ENCODE measurements around the gene IL4R. TPM values are rescaled to one million over a fixed set of nuclear protein-coding genes. Genes with fewer than 3 reads are reported as not detected.
"Not testable (repeated sequence)": the region's sequence is repeated elsewhere in the genome, so short reads cannot be mapped to it uniquely, and the experiment has no call there.

The IL4R gene
- total RNA-seq, 4 donors from 2014 or later: 19.2 to 43.3 (median 39.3) TPM

DNA sequence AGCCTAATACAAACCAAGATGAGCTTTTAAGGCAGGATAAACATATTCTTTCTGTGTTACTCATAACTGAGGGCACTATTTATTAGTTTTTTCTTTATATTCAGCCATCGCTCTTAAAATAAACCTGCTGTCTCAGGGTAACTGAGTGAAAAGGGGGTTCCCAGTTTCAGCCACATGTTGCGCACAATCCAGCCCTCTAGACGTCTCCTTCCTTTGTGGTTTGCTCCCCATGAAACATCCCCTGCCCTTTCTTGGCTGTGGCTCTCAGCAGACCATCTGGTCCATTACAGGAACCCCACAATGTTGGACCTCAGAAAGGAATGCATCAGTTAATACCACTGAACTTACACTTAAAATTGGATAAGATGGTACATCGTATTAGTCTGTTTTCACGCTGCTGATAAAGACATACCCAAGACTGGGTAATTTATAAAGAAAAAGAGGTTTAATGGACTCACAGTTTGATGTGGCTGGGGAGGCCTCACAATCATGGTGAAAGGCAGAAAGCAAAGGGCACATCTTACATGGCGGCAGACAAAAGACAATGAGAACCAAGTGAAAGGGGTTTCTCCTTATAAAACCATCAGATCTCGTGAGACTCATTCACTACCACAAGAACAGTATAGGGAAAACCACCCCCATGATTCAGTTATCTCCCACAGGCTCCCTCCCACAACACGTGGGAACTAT is 75.6 kb downstream of the IL4R start:
- TF ChIP-seq POLR2A (IDR thresholded peaks at IDR 0.05) (no peak), EP300 (IDR thresholded peaks at IDR 0.05) (no peak)
- TF ChIP-seq, protein P1, sequence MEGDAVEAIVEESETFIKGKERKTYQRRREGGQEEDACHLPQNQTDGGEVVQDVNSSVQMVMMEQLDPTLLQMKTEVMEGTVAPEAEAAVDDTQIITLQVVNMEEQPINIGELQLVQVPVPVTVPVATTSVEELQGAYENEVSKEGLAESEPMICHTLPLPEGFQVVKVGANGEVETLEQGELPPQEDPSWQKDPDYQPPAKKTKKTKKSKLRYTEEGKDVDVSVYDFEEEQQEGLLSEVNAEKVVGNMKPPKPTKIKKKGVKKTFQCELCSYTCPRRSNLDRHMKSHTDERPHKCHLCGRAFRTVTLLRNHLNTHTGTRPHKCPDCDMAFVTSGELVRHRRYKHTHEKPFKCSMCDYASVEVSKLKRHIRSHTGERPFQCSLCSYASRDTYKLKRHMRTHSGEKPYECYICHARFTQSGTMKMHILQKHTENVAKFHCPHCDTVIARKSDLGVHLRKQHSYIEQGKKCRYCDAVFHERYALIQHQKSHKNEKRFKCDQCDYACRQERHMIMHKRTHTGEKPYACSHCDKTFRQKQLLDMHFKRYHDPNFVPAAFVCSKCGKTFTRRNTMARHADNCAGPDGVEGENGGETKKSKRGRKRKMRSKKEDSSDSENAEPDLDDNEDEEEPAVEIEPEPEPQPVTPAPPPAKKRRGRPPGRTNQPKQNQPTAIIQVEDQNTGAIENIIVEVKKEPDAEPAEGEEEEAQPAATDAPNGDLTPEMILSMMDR (IDR thresholded peaks at IDR 0.05): no peak
- Histone ChIP-seq H3K36me3 (no peaks in the 10 kb centered on the region), H3K4me3 (no peak overlapping the region), H3K27me3 (no peaks in the 10 kb centered on the region), H3K9me3 (peaks cover 0 to 52% (median 0%) of the 10 kb centered on the region in 4 donors), H3K27ac (no peak overlapping the region), H3K4me1 (no peaks in the 10 kb centered on the region)
- 84 to 86% methylated on average over 8 of the region's 8 CpGs for WGBS, 2 donors
- DNase-seq (ENCODE audit: low spot score in 2 of 2): no peak

- H3K4me1 ChIP-seq: no peaks in the 10 kb centered on the region
- peaks cover 0 to 51% (median 0%) of the 10 kb centered on the region in 4 donors for H3K9me3 ChIP-seq
- no peak for DNase-seq (ENCODE audit: low spot score in 2 of 2)
- H3K4me3 ChIP-seq: no peak overlapping the region
- H3K36me3 ChIP-seq: no peaks in the 10 kb centered on the region
- no peak for TF ChIP-seq EP300 (IDR thresholded peaks at IDR 0.05)
- no peaks in the 10 kb centered on the region for H3K27me3 ChIP-seq
- no peak overlapping the region for H3K27ac ChIP-seq
Measured at GRCh38 chr16:27390151-27390550, 76.4 kb downstream of the IL4R start.

GRCh38 chr16:27392671-27393070 is 78.9 kb downstream of the IL4R start:
- no peak for DNase-seq (ENCODE audit: low spot score in 2 of 2)
- H3K9me3 ChIP-seq: peaks cover 0 to 48% (median 0%) of the 10 kb centered on the region in 4 donors
- no peaks in the 10 kb centered on the region for H3K27me3 ChIP-seq
- H3K4me1 ChIP-seq: no peaks in the 10 kb centered on the region
- no peaks in the 10 kb centered on the region for H3K36me3 ChIP-seq
- H3K27ac ChIP-seq: no peak overlapping the region
- WGBS, 2 donors: 70 to 90% methylated on average over 1 of the region's 1 CpG
- no peak for TF ChIP-seq EP300 (IDR thresholded peaks at IDR 0.05)
- no peak for TF ChIP-seq POLR2A (IDR thresholded peaks at IDR 0.05)
- TF ChIP-seq, protein P1 (IDR thresholded peaks at IDR 0.05): no peak
- H3K4me3 ChIP-seq: no peak overlapping the region

DNA sequence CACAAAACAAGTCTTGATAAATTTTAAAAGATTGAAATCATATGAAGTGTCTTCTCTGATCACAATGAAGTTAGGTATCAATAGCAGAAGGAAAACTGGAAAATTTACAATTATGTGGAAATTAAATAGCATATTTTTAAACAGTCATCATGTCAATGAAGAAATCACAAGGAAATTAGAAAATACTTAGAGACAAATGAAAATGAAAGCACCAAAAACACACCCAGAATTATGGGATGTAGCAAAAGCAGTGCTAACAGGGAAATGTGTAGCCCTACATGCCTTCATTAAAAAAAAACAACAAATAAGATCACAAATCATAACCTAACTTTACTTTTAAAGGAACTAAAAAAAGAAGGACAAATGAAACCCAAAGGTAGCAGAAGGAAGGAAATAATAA is 80.7 kb downstream of the IL4R start:
- Histone ChIP-seq H3K27me3 (no peaks in the 10 kb centered on the region), H3K27ac (no peak overlapping the region), H3K36me3 (no peaks in the 10 kb centered on the region), H3K4me1 (no peaks in the 10 kb centered on the region), H3K9me3 (peaks cover 0 to 40% (median 0%) of the 10 kb centered on the region in 4 donors), H3K4me3 (no peak overlapping the region)
- DNase-seq (ENCODE audit: low spot score in 2 of 2): no peak
- TF ChIP-seq, protein P1 (IDR thresholded peaks at IDR 0.05): no peak
- TF ChIP-seq POLR2A (IDR thresholded peaks at IDR 0.05) (no peak), EP300 (IDR thresholded peaks at IDR 0.05) (no peak)

- 83 to 89% methylated on average over 15 of the region's 15 CpGs for WGBS, 2 donors
Measured at GRCh38 chr16:27398341-27398893, 84.6 kb downstream of the IL4R start.

More at GRCh38 chr16:27398341-27398893, 84.6 kb downstream of the IL4R start:
- Histone ChIP-seq H3K9me3 (peaks cover 0 to 25% (median 0%) of the 10 kb centered on the region in 4 donors), H3K4me1 (peaks cover 0 to 18% (median 7%) of the 10 kb centered on the region in 4 donors)
- not testable (repeated sequence) for H3K36me3 ChIP-seq; H3K4me3 ChIP-seq; H3K27ac ChIP-seq; H3K27me3 ChIP-seq; DNase-seq (ENCODE audit: low spot score in 2 of 2)
